Vagina (tissue), 2 donors: ENCODE results near the gene KCNE5. TPM values are rescaled to one million over a fixed set of nuclear protein-coding genes. Genes with fewer than 3 reads are reported as not detected.
"Not testable (repeated sequence)": the region's sequence is repeated elsewhere in the genome, so short reads cannot be mapped to it uniquely, and the experiment has no call there.

Experiments
- DNase-seq, 2 donors: peaks; one replicate each; pipeline ENCODE4 v3.0.0-alpha.2; 2017; ENCODE audit errors: extremely low spot score in 2 of 2
- H3K27ac ChIP-seq: fragments of 200-600 bp; sonication (generic); one replicate; pipeline ENCODE4 v1.5.1; 2019
- H3K27me3 ChIP-seq: fragments of 200-600 bp; sonication (generic); one replicate; pipeline ENCODE4 v1.5.1; 2019
- H3K36me3 ChIP-seq, 2 donors: fragments of 200-600 bp; sonication (generic); one replicate each; pipeline ENCODE4 v1.5.1; 2017 to 2019
- H3K4me1 ChIP-seq: fragments of 200-600 bp; sonication (generic); one replicate; pipeline ENCODE4 v1.5.1; 2019
- H3K4me3 ChIP-seq, 2 donors: fragments of 200-600 bp; sonication (generic); 1 replicate in 1 of 2; 2 replicates in 1 of 2; pipeline ENCODE4 v1.5.1; 2016 to 2019
- H3K9me3 ChIP-seq: fragments of 200-600 bp; sonication (generic); one replicate; pipeline ENCODE4 v1.5.1; 2019
- CTCF ChIP-seq, 3 experiments: fragments of 450-650 bp in 2 of 3; fragments of 200-600 bp in 1 of 3; sonication (generic) in 1 of 3; IDR thresholded peaks; one replicate each; pipeline ENCODE4 v1.5.1; 2017 to 2019; ENCODE audit warnings: antibody characterized with exemption in 3 of 3, mild to moderate bottlenecking in 2 of 3, moderate library complexity in 2 of 3
- POLR2A ChIP-seq, 2 donors: fragments of 450-650 bp; IDR thresholded peaks; one replicate each; pipeline ENCODE4 v1.6.1; 2017; ENCODE audit warnings: antibody characterized with exemption in 2 of 2, mild to moderate bottlenecking in 2 of 2, moderate library complexity in 2 of 2
- POLR2AphosphoS5 ChIP-seq, 2 donors: sonication (generic); formaldehyde crosslinking; IDR thresholded peaks; one replicate each; pipeline ENCODE4 v1.9.0; 2017; ENCODE audit warnings: antibody characterized with exemption in 2 of 2, mild to moderate bottlenecking in 2 of 2, low read depth in 1 of 2; ENCODE audit not compliant: insufficient read depth in 1 of 2
- intact Hi-C: fragments of 100-400 bp; cut with DNase I; formaldehyde crosslinking; loops from one replicate; pipeline ENCODE4 v1.15.1; 2023
- small RNA-seq: library from RNA; depleted of rRNA; stranded (forward); fragments of <200 nt; gene quantifications from one replicate; pipeline ENCODE3, GENCODE V24; 2016
- total RNA-seq: library from RNA; depleted of rRNA; stranded (reverse); fragments of >200 nt; gene quantifications from one replicate; pipeline ENCODE4 v1.2.3, GENCODE V29; 2016

Gene KCNE5
- total RNA-seq, 1 donor from 2014 or later, result 1.2 TPM

DNA sequence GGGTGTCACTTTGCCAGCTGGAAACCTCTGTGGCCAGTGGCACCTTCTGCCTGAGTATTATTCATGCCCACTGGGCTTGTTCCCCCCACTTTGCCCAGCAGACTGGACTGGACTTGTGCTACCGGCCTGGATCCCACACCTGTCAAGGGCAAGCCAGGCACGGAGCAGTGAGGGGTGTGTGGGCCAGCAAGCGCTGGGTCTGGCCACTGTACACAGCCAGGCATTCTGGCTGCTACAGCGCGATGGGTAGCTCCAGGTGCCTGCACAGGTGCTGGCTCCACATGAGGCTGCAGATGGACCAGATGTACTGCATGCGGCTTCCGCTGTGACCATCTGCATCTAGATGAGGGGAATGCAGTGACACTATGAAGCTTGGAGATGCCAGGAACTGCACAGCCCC lies 39.5 kb downstream of the KCNE5 start:
- Histone ChIP-seq H3K4me1 (no peaks in the 10 kb centered on the region), H3K27ac (no peak overlapping the region), H3K4me3 (no peak overlapping the region), H3K27me3 (no peaks in the 10 kb centered on the region), H3K9me3 (no peaks in the 10 kb centered on the region), H3K36me3 (no peaks in the 10 kb centered on the region)
- TF ChIP-seq POLR2AphosphoS5 (IDR thresholded peaks at IDR 0.05; ENCODE audit: insufficient read depth in 1 of 2, low read depth in 1 of 2) (no peak), CTCF (IDR thresholded peaks at IDR 0.05) (no peak), POLR2A (IDR thresholded peaks at IDR 0.05) (no peak)
- DNase-seq, result no peak
- intact Hi-C loops, result no loop called here

DNA sequence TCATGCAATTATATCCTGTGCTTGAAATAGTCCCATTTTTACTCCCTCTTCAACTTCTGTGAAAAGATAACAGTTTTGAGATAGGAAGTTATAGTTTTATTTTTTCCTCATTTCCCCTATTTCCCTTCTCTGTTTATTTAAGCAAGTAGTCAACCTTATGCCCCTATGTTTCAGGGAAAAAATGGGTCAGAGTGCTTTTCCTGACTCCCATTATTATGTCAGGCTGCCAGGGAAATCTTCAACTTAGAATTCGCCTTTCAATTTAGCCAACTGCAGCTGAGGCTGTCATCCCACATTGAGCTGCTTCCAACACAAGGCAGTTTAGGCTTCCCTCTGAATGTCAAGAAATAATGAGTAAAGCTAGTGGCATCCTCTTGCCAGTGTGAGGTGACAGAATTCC lies 46.1 kb downstream of the KCNE5 start:
- H3K9me3 ChIP-seq, result no peaks in the 10 kb centered on the region
- H3K4me3 ChIP-seq, result no peak overlapping the region
- no peak for DNase-seq
- no peak overlapping the region for H3K27ac ChIP-seq
- H3K4me1 ChIP-seq, result no peaks in the 10 kb centered on the region
- TF ChIP-seq POLR2A (IDR thresholded peaks at IDR 0.05) (no peak), CTCF (IDR thresholded peaks at IDR 0.05) (no peak), POLR2AphosphoS5 (IDR thresholded peaks at IDR 0.05; ENCODE audit: insufficient read depth in 1 of 2, low read depth in 1 of 2) (no peak)
- H3K36me3 ChIP-seq, result no peaks in the 10 kb centered on the region
- intact Hi-C loops, result no loop called here
- no peaks in the 10 kb centered on the region for H3K27me3 ChIP-seq

- no peak for DNase-seq
- intact Hi-C loops, result no loop called here
- Histone ChIP-seq H3K4me3 (no peak overlapping the region), H3K27me3 (no peaks in the 10 kb centered on the region), H3K36me3 (no peaks in the 10 kb centered on the region), H3K4me1 (no peaks in the 10 kb centered on the region), H3K27ac (no peak overlapping the region), H3K9me3 (no peaks in the 10 kb centered on the region)
- TF ChIP-seq CTCF (IDR thresholded peaks at IDR 0.05) (no peak), POLR2AphosphoS5 (IDR thresholded peaks at IDR 0.05; ENCODE audit: insufficient read depth in 1 of 2, low read depth in 1 of 2) (no peak), POLR2A (IDR thresholded peaks at IDR 0.05) (no peak)
Observed at GRCh38 chrX:109577055-109577454, 47.9 kb downstream of the KCNE5 start.

GRCh38 chrX:109576083-109576482 lies 48.9 kb downstream of the KCNE5 start:
- H3K4me1 ChIP-seq, H3K27me3 ChIP-seq, H3K36me3 ChIP-seq, intact Hi-C loops, H3K27ac ChIP-seq, H3K9me3 ChIP-seq, DNase-seq, H3K4me3 ChIP-seq: not testable (repeated sequence)

Small RNAs within 50 kb of the gene (small RNA-seq; reads per million reads assigned to genes)
- gene AL118496.2, result not detected

Other genes starting within 250 kb of the KCNE5 start
- gene GUCY2F, start 143.1 kb downstream of the KCNE5 start, total RNA-seq, result not detected
- 6.9 TPM for gene NXT2, start 88.3 kb downstream of the KCNE5 start, total RNA-seq
- gene ACSL4, start 108.1 kb upstream of the KCNE5 start, total RNA-seq, result 39.8 TPM